ENCODE data around the gene ACAP2. TPM values are rescaled to one million over a fixed set of nuclear protein-coding genes. Genes with fewer than 3 reads are reported as not detected.
"Not testable (repeated sequence)": the region's sequence is repeated elsewhere in the genome, so short reads cannot be mapped to it uniquely, and the experiment has no call there.

ACAP2 gene, protein sequence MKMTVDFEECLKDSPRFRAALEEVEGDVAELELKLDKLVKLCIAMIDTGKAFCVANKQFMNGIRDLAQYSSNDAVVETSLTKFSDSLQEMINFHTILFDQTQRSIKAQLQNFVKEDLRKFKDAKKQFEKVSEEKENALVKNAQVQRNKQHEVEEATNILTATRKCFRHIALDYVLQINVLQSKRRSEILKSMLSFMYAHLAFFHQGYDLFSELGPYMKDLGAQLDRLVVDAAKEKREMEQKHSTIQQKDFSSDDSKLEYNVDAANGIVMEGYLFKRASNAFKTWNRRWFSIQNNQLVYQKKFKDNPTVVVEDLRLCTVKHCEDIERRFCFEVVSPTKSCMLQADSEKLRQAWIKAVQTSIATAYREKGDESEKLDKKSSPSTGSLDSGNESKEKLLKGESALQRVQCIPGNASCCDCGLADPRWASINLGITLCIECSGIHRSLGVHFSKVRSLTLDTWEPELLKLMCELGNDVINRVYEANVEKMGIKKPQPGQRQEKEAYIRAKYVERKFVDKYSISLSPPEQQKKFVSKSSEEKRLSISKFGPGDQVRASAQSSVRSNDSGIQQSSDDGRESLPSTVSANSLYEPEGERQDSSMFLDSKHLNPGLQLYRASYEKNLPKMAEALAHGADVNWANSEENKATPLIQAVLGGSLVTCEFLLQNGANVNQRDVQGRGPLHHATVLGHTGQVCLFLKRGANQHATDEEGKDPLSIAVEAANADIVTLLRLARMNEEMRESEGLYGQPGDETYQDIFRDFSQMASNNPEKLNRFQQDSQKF
- total RNA-seq (2012; rRNA removed), result 47.4 and 59.6 TPM in 2 replicates

DNA sequence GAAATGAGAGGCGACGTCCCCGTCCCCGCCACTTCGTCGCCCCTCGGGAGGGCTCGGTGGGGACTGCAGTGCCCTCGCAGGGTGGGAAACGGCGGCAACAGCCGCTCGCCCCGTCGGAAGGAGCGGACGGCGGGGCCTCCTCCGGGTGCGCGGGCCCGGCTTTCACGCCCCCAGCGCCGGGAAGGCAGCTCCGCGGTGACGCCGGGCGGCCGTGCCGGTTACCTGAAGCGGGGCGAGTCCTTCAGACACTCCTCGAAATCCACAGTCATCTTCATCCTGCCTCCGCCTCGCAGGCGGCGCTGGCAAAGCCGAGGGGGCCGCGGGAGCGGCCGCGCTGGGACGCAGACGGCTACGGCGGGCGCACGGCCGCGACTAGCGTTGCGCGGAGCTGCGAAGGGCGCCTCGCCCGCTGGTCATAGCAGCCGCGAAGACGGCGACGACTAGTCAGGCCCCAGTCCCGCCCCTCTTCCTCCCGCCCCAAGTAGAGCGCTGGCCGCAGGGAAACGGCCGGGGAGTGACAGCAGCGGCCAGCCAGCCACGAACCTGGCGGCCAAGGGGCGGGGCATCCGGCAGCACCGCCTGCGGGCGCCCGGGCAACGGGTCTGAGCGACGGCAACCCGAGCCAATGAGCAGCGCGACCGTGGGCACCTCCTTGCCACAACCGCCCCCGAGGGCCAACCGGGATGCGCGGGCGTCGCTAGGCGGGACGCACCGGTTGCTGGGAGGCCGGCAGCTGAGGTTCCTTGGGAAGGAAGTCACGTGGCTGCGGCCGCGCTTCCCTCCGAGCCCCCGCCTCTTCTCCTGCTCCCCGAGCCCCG, at the start of gene ACAP2:
TSS of gene ACAP2 (minus strand) at position 448 of the 818 bp plus-strand sequence. CDS start at position 275, 173 bp downstream.
- no peaks in the 10 kb centered on the region for H3K9me3 ChIP-seq (replicated peaks; ENCODE audit: low read length)
- peaks cover 16% of the 10 kb centered on the region for H3K4me1 ChIP-seq (ENCODE audit: control insufficient read depth, insufficient read depth, low read length)
- H3K4me2 ChIP-seq (ENCODE audit: low read length), result peak within 1 kb of the TSS; percentile 94
- H3K27me3 ChIP-seq (ENCODE audit: control insufficient read depth, insufficient read depth, low read length), result no peaks in the 10 kb centered on the region
- H3K4me3 ChIP-seq (ENCODE audit: low read length), result peak within 1 kb of the TSS; percentile 87
- H3K9ac ChIP-seq (ENCODE audit: low read depth, low read length), result peak within 1 kb of the TSS; percentile 84
- no peaks in the 10 kb centered on the region for H3K36me3 ChIP-seq (ENCODE audit: insufficient read depth, low read length)

DNA sequence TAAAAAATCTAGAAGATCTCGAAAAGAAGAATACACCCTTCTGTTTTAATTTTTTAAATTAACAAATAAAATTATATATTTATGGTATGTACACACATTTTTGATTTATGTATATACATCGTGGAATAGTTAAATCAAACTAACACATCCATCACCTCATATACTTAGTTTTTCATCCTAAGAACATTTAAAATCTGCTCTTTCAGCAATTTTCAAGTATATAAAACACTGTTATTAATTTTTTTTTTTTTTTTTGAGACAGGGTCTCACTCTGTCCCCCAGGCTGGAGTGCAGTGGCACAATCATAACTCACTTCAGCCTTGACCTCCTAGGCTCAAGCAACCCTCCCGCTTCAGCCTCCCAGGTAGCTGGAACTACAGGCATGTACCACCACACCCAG, 32.8 kb upstream of the ACAP2 start:
- Histone ChIP-seq H3K27me3 (ENCODE audit: control insufficient read depth, insufficient read depth, low read length) (peaks cover 22% of the 10 kb centered on the region), H3K4me3 (ENCODE audit: low read length) (no peak overlapping the region), H3K4me1 (ENCODE audit: control insufficient read depth, insufficient read depth, low read length) (no peaks in the 10 kb centered on the region), H3K4me2 (ENCODE audit: low read length) (no peak overlapping the region), H3K9me3 (replicated peaks; ENCODE audit: low read length) (no peaks in the 10 kb centered on the region), H3K9ac (ENCODE audit: low read depth, low read length) (no peak overlapping the region), H3K36me3 (ENCODE audit: insufficient read depth, low read length) (no peaks in the 10 kb centered on the region)

DNA sequence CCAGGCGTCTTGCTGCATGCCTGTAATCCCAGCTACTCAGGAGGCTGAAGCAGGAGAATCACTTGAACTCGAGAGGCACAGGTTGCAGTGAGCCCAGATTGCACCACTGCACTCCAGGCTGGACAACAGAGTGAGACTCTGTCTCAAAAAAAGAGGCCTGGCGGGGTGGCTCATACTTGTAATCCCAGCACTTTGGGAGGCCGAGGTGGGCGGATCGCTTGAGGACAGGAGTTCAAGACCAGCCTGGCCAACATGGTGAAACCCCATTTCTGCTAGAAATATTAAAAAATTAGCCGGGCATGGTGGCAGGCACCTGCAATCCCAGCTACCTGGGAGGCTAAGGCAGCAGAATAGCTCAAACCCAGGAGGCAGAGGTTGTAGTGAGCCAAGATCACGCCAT, 32.3 kb upstream of the ACAP2 start:
- H3K4me1 ChIP-seq (ENCODE audit: control insufficient read depth, insufficient read depth, low read length); H3K36me3 ChIP-seq (ENCODE audit: insufficient read depth, low read length); H3K9ac ChIP-seq (ENCODE audit: low read depth, low read length); H3K4me3 ChIP-seq (ENCODE audit: low read length); H3K9me3 ChIP-seq (replicated peaks; ENCODE audit: low read length); H3K4me2 ChIP-seq (ENCODE audit: low read length): not testable (repeated sequence)
- H3K27me3 ChIP-seq (ENCODE audit: control insufficient read depth, insufficient read depth, low read length), result peaks cover 27% of the 10 kb centered on the region

DNA sequence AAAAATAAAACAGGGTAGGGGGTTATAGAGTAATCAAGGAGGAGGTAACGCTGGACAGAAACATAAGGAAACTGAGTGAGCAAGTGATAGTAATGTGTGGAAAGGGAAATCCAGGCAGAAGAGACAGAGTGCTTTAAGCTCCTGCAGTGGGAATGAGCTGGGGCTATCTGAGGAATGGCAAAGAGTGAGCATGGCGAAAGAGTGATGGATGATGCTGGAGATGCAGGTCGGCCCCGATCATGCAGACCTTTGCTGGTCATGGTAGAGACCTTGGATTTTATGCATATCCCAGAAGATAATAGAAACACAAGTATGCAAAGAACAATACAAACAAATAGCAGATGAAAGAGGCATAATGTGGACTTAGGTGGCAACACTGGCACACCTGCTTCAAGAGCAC, 26.0 kb upstream of the ACAP2 start:
- Histone ChIP-seq H3K9ac (ENCODE audit: low read depth, low read length) (no peak overlapping the region), H3K4me3 (ENCODE audit: low read length) (no peak overlapping the region), H3K4me1 (ENCODE audit: control insufficient read depth, insufficient read depth, low read length) (no peaks in the 10 kb centered on the region), H3K4me2 (ENCODE audit: low read length) (no peak overlapping the region), H3K9me3 (replicated peaks; ENCODE audit: low read length) (no peaks in the 10 kb centered on the region), H3K36me3 (ENCODE audit: insufficient read depth, low read length) (no peaks in the 10 kb centered on the region), H3K27me3 (ENCODE audit: control insufficient read depth, insufficient read depth, low read length) (peaks cover 16% of the 10 kb centered on the region)

DNA sequence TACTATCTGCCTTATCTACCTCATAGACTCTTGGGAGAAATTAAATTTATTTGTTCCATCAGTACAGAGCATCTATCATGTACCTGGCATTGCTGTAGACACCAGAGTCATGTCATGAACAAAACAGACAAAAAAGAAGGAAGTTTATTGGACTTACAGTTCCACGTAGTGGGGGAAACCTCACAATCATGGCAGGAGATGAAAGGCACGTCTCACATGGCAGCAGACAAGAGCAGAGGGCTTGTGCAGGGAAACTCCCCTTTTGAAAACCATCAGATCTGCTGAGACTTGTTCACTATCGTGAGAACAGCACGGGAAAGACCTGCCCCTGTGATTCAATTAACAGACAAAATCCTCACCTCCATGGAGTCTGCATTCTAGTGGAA, 25.6 kb upstream of the ACAP2 start:
- peaks cover 16% of the 10 kb centered on the region for H3K27me3 ChIP-seq (ENCODE audit: control insufficient read depth, insufficient read depth, low read length)
- no peak overlapping the region for H3K4me2 ChIP-seq (ENCODE audit: low read length)
- no peaks in the 10 kb centered on the region for H3K4me1 ChIP-seq (ENCODE audit: control insufficient read depth, insufficient read depth, low read length)
- H3K9ac ChIP-seq (ENCODE audit: low read depth, low read length), result no peak overlapping the region
- H3K9me3 ChIP-seq (replicated peaks; ENCODE audit: low read length), result no peaks in the 10 kb centered on the region
- no peaks in the 10 kb centered on the region for H3K36me3 ChIP-seq (ENCODE audit: insufficient read depth, low read length)
- no peak overlapping the region for H3K4me3 ChIP-seq (ENCODE audit: low read length)

DNA sequence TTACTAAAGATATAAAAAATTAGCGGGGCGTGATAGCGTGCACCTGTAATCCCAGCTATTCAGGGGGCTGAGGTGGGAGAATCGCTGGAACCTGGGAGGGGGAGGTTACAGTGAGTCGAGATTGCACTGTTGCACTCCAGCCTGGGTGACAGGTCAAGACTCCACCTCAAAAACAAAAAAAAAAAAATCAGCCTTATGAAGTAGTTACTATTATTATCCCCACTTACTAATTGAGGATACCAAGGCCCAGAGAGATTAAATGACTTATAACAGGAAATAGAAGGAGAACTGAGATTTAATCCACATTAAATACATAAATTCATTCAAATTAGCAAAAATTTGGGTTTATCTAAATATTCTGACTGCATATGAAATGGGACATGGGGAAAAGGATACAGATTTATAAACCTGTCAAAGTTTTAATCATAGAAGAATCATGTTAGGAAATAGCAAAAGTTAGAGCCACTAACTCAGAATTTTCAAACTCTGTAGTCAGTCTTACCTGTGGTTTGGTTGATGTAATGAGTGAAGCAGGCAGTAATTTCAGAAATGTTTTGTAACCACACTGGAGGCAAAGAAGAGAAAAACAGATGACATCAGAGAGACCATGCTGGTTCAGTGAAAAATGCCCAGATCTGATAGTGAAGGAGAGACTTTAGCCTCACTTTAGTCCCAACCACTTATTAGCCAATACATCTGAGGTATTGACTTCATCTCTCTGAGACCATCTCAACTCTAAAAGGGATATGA, 25.0 kb upstream of the ACAP2 start:
- no peak overlapping the region for H3K9ac ChIP-seq (ENCODE audit: low read depth, low read length)
- no peak overlapping the region for H3K4me3 ChIP-seq (ENCODE audit: low read length)
- H3K4me1 ChIP-seq (ENCODE audit: control insufficient read depth, insufficient read depth, low read length), result no peaks in the 10 kb centered on the region
- H3K27me3 ChIP-seq (ENCODE audit: control insufficient read depth, insufficient read depth, low read length), result peaks cover 16% of the 10 kb centered on the region
- H3K9me3 ChIP-seq (replicated peaks; ENCODE audit: low read length), result no peaks in the 10 kb centered on the region
- H3K4me2 ChIP-seq (ENCODE audit: low read length), result no peak overlapping the region
- no peaks in the 10 kb centered on the region for H3K36me3 ChIP-seq (ENCODE audit: insufficient read depth, low read length)

DNA sequence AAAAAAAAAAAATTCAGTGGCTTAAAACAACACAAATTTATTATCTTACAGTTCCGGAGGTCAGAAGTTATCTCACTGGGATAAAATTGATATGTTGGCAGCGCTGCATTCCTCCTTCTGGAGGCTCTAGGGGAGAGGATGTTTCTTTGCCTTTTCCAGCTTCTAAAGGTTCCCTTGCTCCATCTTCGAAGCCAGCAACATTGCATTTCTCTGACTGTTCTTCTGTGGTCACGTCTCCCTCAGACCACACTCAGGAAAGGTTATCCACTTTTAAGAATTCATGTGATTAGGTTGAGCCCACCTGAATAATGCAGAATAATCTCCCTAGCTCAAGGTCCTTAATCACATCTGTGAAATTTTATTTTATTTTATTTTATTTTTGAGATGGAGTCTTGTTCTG, 23.4 kb upstream of the ACAP2 start:
- peaks cover 4% of the 10 kb centered on the region for H3K4me1 ChIP-seq (ENCODE audit: control insufficient read depth, insufficient read depth, low read length)
- no peak overlapping the region for H3K4me3 ChIP-seq (ENCODE audit: low read length)
- H3K36me3 ChIP-seq (ENCODE audit: insufficient read depth, low read length), result no peaks in the 10 kb centered on the region
- no peak overlapping the region for H3K9ac ChIP-seq (ENCODE audit: low read depth, low read length)
- no peak overlapping the region for H3K4me2 ChIP-seq (ENCODE audit: low read length)
- no peaks in the 10 kb centered on the region for H3K9me3 ChIP-seq (replicated peaks; ENCODE audit: low read length)
- H3K27me3 ChIP-seq (ENCODE audit: control insufficient read depth, insufficient read depth, low read length), result peaks cover 26% of the 10 kb centered on the region

DNA sequence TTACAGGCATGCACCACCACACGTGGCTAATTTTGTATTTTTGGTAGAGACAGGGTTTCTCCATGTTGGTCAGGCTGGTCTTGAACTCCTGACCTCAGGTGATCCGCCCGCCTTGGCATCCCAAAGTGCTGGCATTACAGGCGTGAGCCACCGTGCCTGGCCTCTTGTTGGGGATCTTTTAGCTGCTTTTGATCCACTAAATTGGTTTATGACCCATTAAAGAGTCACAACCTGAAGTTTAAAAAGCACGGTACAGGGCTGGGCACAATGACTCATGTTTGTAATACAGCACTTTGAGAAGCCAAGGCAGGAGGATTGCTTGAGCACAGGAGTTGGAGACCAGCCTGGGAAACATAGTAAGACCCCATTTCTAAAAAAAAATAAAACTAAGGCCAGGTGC, 20.1 kb upstream of the ACAP2 start:
- H3K4me3 ChIP-seq (ENCODE audit: low read length); H3K36me3 ChIP-seq (ENCODE audit: insufficient read depth, low read length); H3K4me2 ChIP-seq (ENCODE audit: low read length); H3K9ac ChIP-seq (ENCODE audit: low read depth, low read length); H3K4me1 ChIP-seq (ENCODE audit: control insufficient read depth, insufficient read depth, low read length); H3K9me3 ChIP-seq (replicated peaks; ENCODE audit: low read length): not testable (repeated sequence)
- H3K27me3 ChIP-seq (ENCODE audit: control insufficient read depth, insufficient read depth, low read length), result peaks cover 10% of the 10 kb centered on the region

DNA sequence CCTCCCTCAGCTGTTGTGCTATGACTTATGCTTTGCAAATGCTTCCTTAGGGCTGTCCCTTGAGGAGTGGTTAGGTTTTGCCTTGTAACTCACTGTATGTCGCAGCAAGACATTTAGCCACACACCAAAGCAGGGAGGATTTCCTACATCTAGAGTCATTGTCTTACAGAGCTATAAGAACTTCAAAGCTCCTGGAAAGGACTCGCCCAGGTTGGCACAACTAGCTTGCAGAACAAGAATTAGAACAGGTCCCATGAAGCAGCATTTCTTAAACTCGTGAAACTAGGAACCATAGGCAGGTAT, 19.4 kb upstream of the ACAP2 start:
- no peak overlapping the region for H3K4me3 ChIP-seq (ENCODE audit: low read length)
- H3K4me2 ChIP-seq (ENCODE audit: low read length), result no peak overlapping the region
- no peaks in the 10 kb centered on the region for H3K9me3 ChIP-seq (replicated peaks; ENCODE audit: low read length)
- H3K27me3 ChIP-seq (ENCODE audit: control insufficient read depth, insufficient read depth, low read length), result peaks cover 10% of the 10 kb centered on the region
- H3K4me1 ChIP-seq (ENCODE audit: control insufficient read depth, insufficient read depth, low read length), result peaks cover 4% of the 10 kb centered on the region
- H3K9ac ChIP-seq (ENCODE audit: low read depth, low read length), result no peak overlapping the region
- no peaks in the 10 kb centered on the region for H3K36me3 ChIP-seq (ENCODE audit: insufficient read depth, low read length)

DNA sequence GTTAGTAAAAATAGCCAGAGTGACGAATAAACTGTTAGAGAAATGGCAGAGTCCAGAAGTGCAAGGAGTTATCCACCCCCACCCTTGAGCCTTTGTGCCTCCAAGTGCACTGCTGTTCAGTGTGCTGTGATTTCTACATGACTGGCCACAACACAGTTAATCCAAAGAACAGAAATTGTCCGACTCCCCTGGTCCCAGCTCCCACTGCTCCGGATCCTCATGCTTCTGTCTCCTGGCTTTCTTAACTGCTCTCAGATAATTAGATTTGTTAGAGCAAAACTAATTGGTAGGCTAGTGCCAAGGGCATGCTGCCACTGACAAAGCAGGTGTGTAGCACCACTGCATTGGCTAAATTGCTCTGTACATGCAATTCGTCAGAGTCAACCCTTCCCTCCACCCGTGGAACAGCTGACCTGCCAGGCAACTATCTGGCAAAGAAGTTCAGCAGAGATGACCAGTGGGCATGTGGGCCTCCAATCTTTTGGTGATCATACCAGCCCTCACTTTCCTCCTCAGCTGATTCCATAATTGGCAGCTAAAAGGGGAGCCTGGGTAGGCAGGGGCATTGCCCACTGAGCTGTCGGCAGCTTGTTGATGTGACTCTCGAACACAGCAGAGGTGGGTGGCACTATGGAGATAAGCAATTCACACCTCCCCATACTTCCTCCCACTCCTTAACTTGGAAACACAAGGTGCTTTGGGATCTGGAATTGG, 18.9 kb upstream of the ACAP2 start:
- Histone ChIP-seq H3K9me3 (replicated peaks; ENCODE audit: low read length) (no peaks in the 10 kb centered on the region), H3K4me1 (ENCODE audit: control insufficient read depth, insufficient read depth, low read length) (peaks cover 4% of the 10 kb centered on the region), H3K36me3 (ENCODE audit: insufficient read depth, low read length) (no peaks in the 10 kb centered on the region), H3K27me3 (ENCODE audit: control insufficient read depth, insufficient read depth, low read length) (peaks cover 10% of the 10 kb centered on the region), H3K9ac (ENCODE audit: low read depth, low read length) (no peak overlapping the region), H3K4me2 (ENCODE audit: low read length) (no peak overlapping the region), H3K4me3 (ENCODE audit: low read length) (no peak overlapping the region)

Measured in skeletal muscle satellite cell (primary cell).